Lower lobe of right lung (tissue), 2 donors: ENCODE data around the gene NT5C2. TPM values are rescaled to one million over a fixed set of nuclear protein-coding genes. Genes with fewer than 3 reads are reported as not detected.
"Not testable (repeated sequence)": the region's sequence is repeated elsewhere in the genome, so short reads cannot be mapped to it uniquely, and the experiment has no call there.

Experiments
- ATAC-seq, 2 donors: fragments of 200-7000 bp; cut with Tn5 transposase; one replicate each; pipeline ENCODE4 v1.9.1; 2020 to 2022; ENCODE audit warnings: mild to moderate bottlenecking in 2 of 2, moderate library complexity in 2 of 2
- DNase-seq: peaks from one replicate; pipeline ENCODE4 v3.0.0-alpha.2; 2020
- H3K27ac ChIP-seq: fragments of 200-600 bp; one replicate; pipeline ENCODE4 v1.8.0; 2022
- H3K27me3 ChIP-seq: fragments of 200-600 bp; one replicate; pipeline ENCODE4 v1.8.0; 2022; ENCODE audit warnings: low read depth
- H3K36me3 ChIP-seq: fragments of 200-600 bp; one replicate; pipeline ENCODE4 v1.8.0; 2022; ENCODE audit warnings: mild to moderate bottlenecking
- H3K4me1 ChIP-seq: fragments of 200-600 bp; one replicate; pipeline ENCODE4 v1.8.0; 2022
- H3K4me3 ChIP-seq: fragments of 200-600 bp; one replicate; pipeline ENCODE4 v1.8.0; 2022; ENCODE audit warnings: mild to moderate bottlenecking
- H3K9me3 ChIP-seq: fragments of 200-600 bp; one replicate; pipeline ENCODE4 v1.8.0; 2022
- intact Hi-C: fragments of 100-400 bp; cut with DNase I; formaldehyde crosslinking; loops from one replicate; pipeline ENCODE4 v1.11.0; 2022
- total RNA-seq: library from RNA; stranded (reverse); fragmentation: NEBNext Ultra II Directional; extraction: Animal tissue kit (Norgen Biotek cat#: 25700); gene quantifications from one replicate; pipeline ENCODE4 v1.2.1, GENCODE V29; 2021
- TF ChIP-seq, protein P1 (sequence below): fragments of 200-600 bp; IDR thresholded peaks from one replicate; pipeline ENCODE4 v1.8.0; 2022; ENCODE audit warnings: antibody characterized with exemption, mild to moderate bottlenecking
- donor health status: DM: no; HTN: yes; CAD: no; lungs with severe emphysema.

Gene NT5C2
- total RNA-seq, 1 donor from 2014 or later: 105 TPM

DNA sequence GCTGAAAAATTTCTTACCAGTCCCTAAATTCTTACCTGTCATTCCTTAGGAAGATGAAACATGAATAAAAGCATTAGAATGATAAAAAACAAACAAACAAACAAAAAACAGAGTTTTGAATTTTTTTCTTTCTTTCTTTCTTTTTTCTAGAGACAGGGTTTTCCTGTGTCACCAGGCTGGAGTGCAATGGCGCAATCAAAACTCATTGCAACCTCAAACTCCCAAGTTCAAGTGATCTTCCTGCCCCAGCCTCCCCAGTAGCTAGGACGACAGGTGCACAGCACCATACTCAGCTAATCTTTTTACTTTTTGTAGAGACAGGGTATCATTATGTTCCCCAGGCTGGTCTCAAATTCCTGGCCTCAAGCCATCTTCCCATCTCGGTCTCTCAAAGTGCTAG lies 26.5 kb downstream of the NT5C2 start:
- intact Hi-C loops: no loop called here
- Histone ChIP-seq H3K9me3 (no peaks in the 10 kb centered on the region), H3K27ac (no peak overlapping the region), H3K36me3 (peaks cover 72% of the 10 kb centered on the region), H3K27me3 (no peaks in the 10 kb centered on the region), H3K4me1 (no peaks in the 10 kb centered on the region), H3K4me3 (no peak overlapping the region)
- TF ChIP-seq, protein P1, sequence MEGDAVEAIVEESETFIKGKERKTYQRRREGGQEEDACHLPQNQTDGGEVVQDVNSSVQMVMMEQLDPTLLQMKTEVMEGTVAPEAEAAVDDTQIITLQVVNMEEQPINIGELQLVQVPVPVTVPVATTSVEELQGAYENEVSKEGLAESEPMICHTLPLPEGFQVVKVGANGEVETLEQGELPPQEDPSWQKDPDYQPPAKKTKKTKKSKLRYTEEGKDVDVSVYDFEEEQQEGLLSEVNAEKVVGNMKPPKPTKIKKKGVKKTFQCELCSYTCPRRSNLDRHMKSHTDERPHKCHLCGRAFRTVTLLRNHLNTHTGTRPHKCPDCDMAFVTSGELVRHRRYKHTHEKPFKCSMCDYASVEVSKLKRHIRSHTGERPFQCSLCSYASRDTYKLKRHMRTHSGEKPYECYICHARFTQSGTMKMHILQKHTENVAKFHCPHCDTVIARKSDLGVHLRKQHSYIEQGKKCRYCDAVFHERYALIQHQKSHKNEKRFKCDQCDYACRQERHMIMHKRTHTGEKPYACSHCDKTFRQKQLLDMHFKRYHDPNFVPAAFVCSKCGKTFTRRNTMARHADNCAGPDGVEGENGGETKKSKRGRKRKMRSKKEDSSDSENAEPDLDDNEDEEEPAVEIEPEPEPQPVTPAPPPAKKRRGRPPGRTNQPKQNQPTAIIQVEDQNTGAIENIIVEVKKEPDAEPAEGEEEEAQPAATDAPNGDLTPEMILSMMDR: no peak
- DNase-seq (no peak), ATAC-seq (no peak)

DNA sequence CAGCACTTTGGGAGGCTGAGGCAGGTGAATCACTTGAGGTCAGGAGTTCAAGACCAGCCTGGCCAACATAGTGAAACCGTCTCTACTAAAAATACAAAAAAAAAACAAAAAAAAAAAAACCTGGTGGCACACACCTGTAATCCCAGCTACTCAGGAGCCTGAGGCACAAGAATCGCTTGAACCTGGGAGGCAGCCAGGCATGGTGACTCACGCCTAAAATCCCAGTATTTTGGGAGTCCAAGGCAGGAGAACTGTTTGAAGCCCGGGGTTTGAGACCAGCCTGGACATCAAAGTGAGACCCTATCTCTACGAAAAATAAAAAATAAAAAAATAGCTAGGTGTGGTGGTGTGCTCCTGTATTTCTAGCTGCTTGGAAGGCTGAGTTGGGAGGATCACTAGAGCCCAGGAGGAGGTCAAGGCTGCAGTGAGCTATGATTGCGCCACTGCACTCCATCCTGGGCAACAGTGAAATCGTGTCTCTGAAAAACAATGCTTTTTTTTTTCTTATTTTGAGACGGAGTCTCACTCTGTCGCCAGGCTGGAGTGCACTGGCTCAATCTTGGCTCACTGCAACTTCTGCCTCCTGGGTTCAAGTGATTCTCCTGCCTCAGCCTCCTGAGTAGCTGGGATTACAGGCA lies 29.2 kb downstream of the NT5C2 start:
- H3K36me3 ChIP-seq: peaks cover 56% of the 10 kb centered on the region
- not testable (repeated sequence) for DNase-seq

DNA sequence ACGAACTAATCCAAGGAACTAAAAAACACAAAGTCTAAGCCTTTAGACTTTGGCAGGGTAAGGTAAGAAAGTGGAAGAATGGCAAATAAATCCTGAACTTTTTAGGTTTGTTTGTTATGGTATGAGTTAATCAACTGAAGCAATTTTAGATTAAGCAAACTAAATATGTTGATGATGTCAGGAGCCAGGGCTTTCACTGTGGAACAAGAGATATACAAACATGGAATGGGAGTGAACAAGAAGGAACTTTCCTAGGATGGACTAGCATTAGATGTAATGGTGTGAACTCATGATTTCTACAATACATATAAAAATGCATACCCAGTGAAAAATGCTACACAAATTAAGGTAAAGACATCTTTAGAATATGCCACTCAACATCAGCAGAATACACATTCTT lies 35.8 kb downstream of the NT5C2 start:
- no peak for ATAC-seq
- TF ChIP-seq, protein P1: no peak
- intact Hi-C loops: no loop called here

More for the DNA sequence above, 29.2 kb downstream of the NT5C2 start:
- intact Hi-C loops, H3K27me3 ChIP-seq, H3K4me3 ChIP-seq, H3K4me1 ChIP-seq, H3K27ac ChIP-seq, ATAC-seq, H3K9me3 ChIP-seq: not testable (repeated sequence)

DNA sequence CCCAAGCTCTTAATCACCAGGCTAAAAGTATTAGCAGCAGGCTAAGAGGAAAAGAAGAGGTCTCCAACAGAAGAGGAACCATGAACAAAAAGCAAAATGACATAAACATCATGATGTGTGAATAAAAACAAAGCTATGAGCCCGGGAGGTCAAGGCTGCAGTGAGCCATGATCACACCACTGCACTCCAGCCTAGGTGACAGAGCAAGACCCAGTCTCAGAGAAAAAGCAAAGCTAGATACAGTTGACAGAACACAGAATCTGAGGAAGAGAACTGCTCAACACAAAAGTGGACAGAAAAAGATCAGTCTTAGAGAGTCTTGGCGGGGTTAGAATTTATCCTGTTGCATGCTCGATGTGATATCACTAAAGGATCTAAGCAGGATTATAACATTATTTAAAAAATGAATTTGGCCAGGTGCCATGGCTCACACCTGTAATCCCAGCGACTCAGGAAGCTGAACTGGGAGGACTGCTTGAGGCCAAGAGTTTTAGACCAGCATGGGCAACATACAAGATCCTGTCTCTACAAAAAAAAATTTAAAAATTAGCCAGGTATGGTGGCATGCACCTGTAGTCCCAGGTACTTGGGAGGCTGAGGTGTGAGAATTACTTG lies 37.5 kb downstream of the NT5C2 start:
- DNase-seq (no peak), ATAC-seq (no peak)
- intact Hi-C loops: no loop called here
- Histone ChIP-seq H3K4me3 (no peak overlapping the region), H3K9me3 (no peaks in the 10 kb centered on the region), H3K36me3 (peaks cover 19% of the 10 kb centered on the region), H3K27ac (peak overlapping the region; percentile 67), H3K27me3 (no peaks in the 10 kb centered on the region), H3K4me1 (peaks cover 40% of the 10 kb centered on the region)
- TF ChIP-seq, protein P1: no peak

More for the DNA sequence above, 35.8 kb downstream of the NT5C2 start:
- no peak for DNase-seq
- Histone ChIP-seq H3K27me3 (no peaks in the 10 kb centered on the region), H3K36me3 (peaks cover 29% of the 10 kb centered on the region), H3K4me1 (peaks cover 35% of the 10 kb centered on the region), H3K27ac (no peak overlapping the region), H3K9me3 (no peaks in the 10 kb centered on the region), H3K4me3 (no peak overlapping the region)

DNA sequence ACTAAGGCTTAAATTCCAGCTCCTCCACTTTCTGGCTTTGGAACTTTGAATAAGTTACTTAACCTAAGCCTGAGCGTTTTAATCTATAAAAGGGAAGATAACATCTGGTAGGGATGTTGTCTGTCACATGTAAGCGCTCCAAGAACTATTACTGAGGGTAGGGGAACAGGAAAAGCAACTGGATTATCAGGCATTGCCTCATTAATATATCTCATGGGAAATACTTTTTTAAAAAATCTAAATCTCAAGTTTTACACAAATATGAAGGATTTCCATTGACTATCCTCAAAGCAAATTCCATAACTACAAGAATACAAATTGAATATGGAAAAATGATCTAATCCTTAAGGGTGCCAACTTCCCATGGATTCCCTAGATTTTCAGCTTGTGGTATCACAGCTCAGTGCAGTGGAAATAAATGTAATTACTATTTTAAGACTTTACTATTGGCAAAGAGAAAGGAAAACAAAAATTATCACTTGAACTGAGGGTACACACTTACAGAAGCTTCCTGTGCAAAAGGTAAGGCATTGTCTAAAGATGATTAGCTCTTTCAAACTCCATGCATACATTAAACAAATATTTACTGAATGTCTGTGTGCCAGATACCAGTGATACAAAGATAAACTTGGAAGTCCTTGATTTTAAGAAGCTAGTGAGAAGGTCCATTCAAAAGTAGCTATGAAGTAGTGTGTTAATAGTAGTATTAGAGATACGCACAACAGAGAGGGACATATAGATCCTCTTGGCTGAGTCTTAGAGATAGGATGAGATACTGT lies 38.4 kb downstream of the NT5C2 start:
- peaks cover 18% of the 10 kb centered on the region for H3K36me3 ChIP-seq
- ATAC-seq (peak in 1 of 2 donors; percentile 44), DNase-seq (no peak)
- no peaks in the 10 kb centered on the region for H3K27me3 ChIP-seq
- H3K27ac ChIP-seq: peak overlapping the region; percentile 67
- H3K9me3 ChIP-seq: no peaks in the 10 kb centered on the region
- H3K4me3 ChIP-seq: no peak overlapping the region
- H3K4me1 ChIP-seq: peaks cover 40% of the 10 kb centered on the region
- TF ChIP-seq, protein P1: no peak
- intact Hi-C loops: no loop called here
